HG02852 (cell line): ENCODE measurements around the gene RAMACL.
"Not testable (repeated sequence)": the region's sequence is repeated elsewhere in the genome, so short reads cannot be mapped to it uniquely, and the experiment has no call there.

Source experiments
- ATAC-seq: cut with Tn5 transposase; IDR thresholded peaks from one replicate; pipeline ENCODE4 v1.9.1; 2021; ENCODE audit warnings: mild to moderate bottlenecking, moderate library complexity; ENCODE audit not compliant: unreplicated experiment

The RAMACL gene

GRCh38 chr6:166596776-166597507, 10.5 kb upstream of the RAMACL start:
- no peak for ATAC-seq

GRCh38 chr6:166595949-166596348, 9.5 kb upstream of the RAMACL start:
- ATAC-seq, result no peak

GRCh38 chr6:166595061-166595780, 8.7 kb upstream of the RAMACL start:
- no peak for ATAC-seq

GRCh38 chr6:166592821-166593220, 6.3 kb upstream of the RAMACL start:
- ATAC-seq, result no peak

GRCh38 chr6:166591961-166592520, 5.6 kb upstream of the RAMACL start:
- no peak for ATAC-seq

- ATAC-seq, result no peak
Observed at GRCh38 chr6:166591026-166591425, 4.5 kb upstream of the RAMACL start.

- ATAC-seq, result no peak
Observed at GRCh38 chr6:166589786-166590574, 3.5 kb upstream of the RAMACL start.

GRCh38 chr6:166589337-166589731, 2.9 kb upstream of the RAMACL start:
- ATAC-seq, result no peak

- no peak for ATAC-seq
Observed at GRCh38 chr6:166588691-166589336, 2.3 kb upstream of the RAMACL start.

- peak; percentile 90 for ATAC-seq
Observed at GRCh38 chr6:166587631-166588413, 1.3 kb upstream of the RAMACL start.

- ATAC-seq, result no peak
Observed at GRCh38 chr6:166584853-166585429, 1.5 kb downstream of the RAMACL start.

- ATAC-seq, result no peak
Observed at GRCh38 chr6:166584155-166584554, 2.3 kb downstream of the RAMACL start.

GRCh38 chr6:166583230-166583965, 3.1 kb downstream of the RAMACL start:
- no peak for ATAC-seq

- no peak for ATAC-seq
Observed at GRCh38 chr6:166582258-166582657, 4.2 kb downstream of the RAMACL start.

GRCh38 chr6:166581801-166582200, 4.7 kb downstream of the RAMACL start:
- ATAC-seq, result not testable (repeated sequence)

GRCh38 chr6:166581091-166581511, 5.4 kb downstream of the RAMACL start:
- no peak for ATAC-seq

- no peak for ATAC-seq
Observed at GRCh38 chr6:166580076-166581050, 6.1 kb downstream of the RAMACL start.
